ENCODE measurements around the gene SLC16A12. TPM values are rescaled to one million over a fixed set of nuclear protein-coding genes. Genes with fewer than 3 reads are reported as not detected.
A peak's percentile ranks its signal among the peaks of the same experiment; 100 is the strongest.

Gene SLC16A12
- total RNA-seq, 2 experiments from 2014 or later = not detected

DNA sequence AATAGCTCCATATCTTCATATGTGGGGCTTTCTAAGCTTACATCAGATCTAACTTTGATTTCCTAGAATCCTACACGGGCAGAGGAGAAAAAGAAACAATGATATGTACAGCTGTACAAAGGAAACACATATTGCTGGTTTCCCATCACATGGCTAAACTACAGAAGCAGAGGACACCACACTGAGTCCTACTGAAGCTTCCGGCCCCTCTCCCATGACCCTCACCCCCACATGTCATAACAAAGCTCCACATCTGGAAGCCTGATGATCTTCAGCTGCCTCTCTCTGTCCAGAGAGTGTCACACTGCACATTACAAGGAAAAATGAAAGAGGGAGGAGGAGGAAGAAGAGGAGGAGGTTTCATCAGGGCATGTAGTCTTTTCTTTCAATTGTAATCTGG is 14.0 kb downstream of the SLC16A12 start:
- no peak overlapping the region for H3K27ac Mint-ChIP-seq
- no peak overlapping the region for H3K4me3 Mint-ChIP-seq
- intact Hi-C loops (cut with micrococcal nuclease) = no loop called here
- no peaks in the 10 kb centered on the region for H3K4me1 Mint-ChIP-seq (ENCODE audit: low read depth)
- DNase-seq = no peak
- H3K36me3 Mint-ChIP-seq (ENCODE audit: low read depth) = no peaks in the 10 kb centered on the region
- CTCF ChIA-PET = interaction anchor here (0.5 to 1.1 kb wide), 2 partner anchors 67 to 152 kb away, joined by 5 read pairs; no protein-coding TSS in a partner anchor
- no peaks in the 10 kb centered on the region for H3K9me3 Mint-ChIP-seq
- peaks cover 2% of the 10 kb centered on the region for H3K27me3 Mint-ChIP-seq (ENCODE audit: low read depth)

DNA sequence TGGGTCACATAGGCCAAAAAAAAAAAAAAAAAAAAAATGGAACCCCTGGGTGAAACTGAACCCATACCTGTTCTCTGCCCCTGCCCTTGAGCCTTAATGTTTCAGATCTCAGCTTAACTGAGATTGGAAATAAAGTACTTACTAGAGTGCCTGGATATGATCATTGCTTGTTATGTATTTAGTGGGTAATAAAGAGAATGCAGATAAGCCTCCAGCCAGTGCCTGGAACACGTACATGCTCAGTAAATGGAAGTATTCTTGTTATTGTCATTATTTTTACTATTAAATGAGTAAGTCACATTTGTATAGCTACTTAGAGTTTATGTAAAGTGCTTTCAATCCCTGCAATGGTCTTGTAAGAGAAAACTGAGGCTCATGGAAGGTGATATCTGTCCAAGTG is 14.7 kb downstream of the SLC16A12 start:
- CTCF ChIA-PET = interaction anchor here (0.6 to 1.1 kb wide), 2 partner anchors 67 to 232 kb away, joined by 4 to 5 read pairs; no protein-coding TSS in a partner anchor

DNA sequence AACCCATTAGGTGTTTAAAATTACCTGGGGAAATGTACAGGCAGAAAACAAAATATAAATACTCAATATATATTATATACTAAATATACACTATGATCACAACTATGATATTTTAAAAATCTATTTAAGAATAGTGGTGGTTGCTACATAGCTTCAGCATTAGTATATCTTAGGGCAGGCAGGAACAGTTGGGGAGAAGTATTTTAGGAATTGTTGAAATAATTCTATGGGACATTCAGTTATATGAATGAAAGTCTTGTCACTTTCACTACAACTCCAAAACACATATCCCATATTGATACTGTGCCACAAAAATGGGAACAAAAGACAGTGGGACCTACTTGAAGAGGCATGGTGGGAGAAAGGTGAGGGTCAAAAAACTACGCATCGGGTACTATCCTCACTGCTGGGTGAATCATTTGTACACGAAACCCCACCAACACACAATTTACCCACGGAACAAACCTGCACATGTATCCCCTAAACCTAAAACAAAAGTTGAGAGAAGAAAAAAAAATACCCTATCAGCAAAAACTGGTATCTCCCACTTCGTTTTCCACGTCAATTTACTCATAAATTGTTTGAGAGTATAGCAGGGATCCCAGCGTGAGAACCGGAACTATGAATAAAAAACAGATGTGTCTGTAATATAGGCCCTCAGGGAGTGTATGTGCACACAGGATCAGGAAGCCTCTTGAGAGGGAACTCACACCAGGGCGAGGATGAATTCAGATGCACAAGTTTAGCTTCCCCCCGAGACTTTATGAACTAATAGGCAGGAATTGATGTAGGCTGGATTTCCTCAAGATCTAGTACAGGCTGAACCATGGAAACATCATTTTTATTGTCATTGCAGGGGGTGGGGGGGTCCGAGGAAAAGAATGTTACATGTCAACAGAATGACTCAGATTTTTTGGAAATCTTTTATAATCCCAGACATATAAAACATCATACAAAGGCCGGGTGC is 16.2 kb downstream of the SLC16A12 start:
- H3K4me1 Mint-ChIP-seq (ENCODE audit: low read depth) = no peaks in the 10 kb centered on the region
- H3K27ac Mint-ChIP-seq = no peak overlapping the region
- peaks cover under 1% of the 10 kb centered on the region for H3K27me3 Mint-ChIP-seq (ENCODE audit: low read depth)
- no peak for DNase-seq
- no peaks in the 10 kb centered on the region for H3K9me3 Mint-ChIP-seq
- CTCF ChIA-PET = no interaction called here
- no peaks in the 10 kb centered on the region for H3K36me3 Mint-ChIP-seq (ENCODE audit: low read depth)
- intact Hi-C loops (cut with micrococcal nuclease) = no loop called here
- no peak overlapping the region for H3K4me3 Mint-ChIP-seq

More for the DNA sequence above, 14.7 kb downstream of the SLC16A12 start:
- no peaks in the 10 kb centered on the region for H3K9me3 Mint-ChIP-seq
- no peak for DNase-seq
- no peaks in the 10 kb centered on the region for H3K36me3 Mint-ChIP-seq (ENCODE audit: low read depth)
- peaks cover 2% of the 10 kb centered on the region for H3K27me3 Mint-ChIP-seq (ENCODE audit: low read depth)
- H3K4me1 Mint-ChIP-seq (ENCODE audit: low read depth) = no peaks in the 10 kb centered on the region
- intact Hi-C loops (cut with micrococcal nuclease) = no loop called here
- H3K27ac Mint-ChIP-seq = no peak overlapping the region
- no peak overlapping the region for H3K4me3 Mint-ChIP-seq

DNA sequence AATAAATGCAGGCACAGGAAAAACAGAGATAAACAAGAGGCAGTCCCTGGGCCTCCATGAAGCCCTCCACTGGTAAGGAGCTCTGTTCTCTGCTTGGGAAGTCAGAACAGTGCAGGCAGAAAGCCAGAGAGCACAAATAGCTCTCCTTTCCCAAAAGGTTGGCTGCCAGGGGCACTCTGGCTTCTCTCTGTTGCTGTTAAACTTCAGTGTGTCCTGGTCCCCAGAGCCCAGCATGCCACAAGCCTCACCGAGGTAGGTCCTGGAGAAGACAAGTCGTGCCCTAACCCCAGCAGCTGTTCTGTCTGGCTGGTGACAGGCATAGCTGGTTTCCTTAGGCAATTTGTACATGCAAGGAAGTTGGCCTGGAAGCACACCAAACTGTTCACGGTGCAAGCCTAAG is 17.3 kb downstream of the SLC16A12 start:
- no peak for DNase-seq
- intact Hi-C loops (cut with micrococcal nuclease) = no loop called here

GRCh38 chr10:89516149-89516832 is 19.1 kb downstream of the SLC16A12 start:
- Mint-ChIP-seq H3K27me3 (ENCODE audit: low read depth) (no peaks in the 10 kb centered on the region), H3K4me3 (no peak overlapping the region), H3K36me3 (ENCODE audit: low read depth) (no peaks in the 10 kb centered on the region), H3K27ac (no peak overlapping the region), H3K9me3 (no peaks in the 10 kb centered on the region), H3K4me1 (ENCODE audit: low read depth) (no peaks in the 10 kb centered on the region)
- DNase-seq = no peak
- intact Hi-C loops (cut with micrococcal nuclease) = no loop called here
- CTCF ChIA-PET = no interaction called here

More for the DNA sequence above, 17.3 kb downstream of the SLC16A12 start:
- Mint-ChIP-seq H3K9me3 (no peaks in the 10 kb centered on the region), H3K27ac (no peak overlapping the region), H3K27me3 (ENCODE audit: low read depth) (no peaks in the 10 kb centered on the region), H3K36me3 (ENCODE audit: low read depth) (no peaks in the 10 kb centered on the region), H3K4me3 (no peak overlapping the region), H3K4me1 (ENCODE audit: low read depth) (no peaks in the 10 kb centered on the region)
- CTCF ChIA-PET = no interaction called here

GRCh38 chr10:89515031-89515841 is 20.2 kb downstream of the SLC16A12 start:
- intact Hi-C loops (cut with micrococcal nuclease) = no loop called here
- Mint-ChIP-seq H3K4me3 (no peak overlapping the region), H3K36me3 (ENCODE audit: low read depth) (no peaks in the 10 kb centered on the region), H3K27me3 (ENCODE audit: low read depth) (no peaks in the 10 kb centered on the region), H3K27ac (no peak overlapping the region), H3K4me1 (ENCODE audit: low read depth) (no peaks in the 10 kb centered on the region), H3K9me3 (no peaks in the 10 kb centered on the region)
- DNase-seq = no peak
- CTCF ChIA-PET = no interaction called here

DNA sequence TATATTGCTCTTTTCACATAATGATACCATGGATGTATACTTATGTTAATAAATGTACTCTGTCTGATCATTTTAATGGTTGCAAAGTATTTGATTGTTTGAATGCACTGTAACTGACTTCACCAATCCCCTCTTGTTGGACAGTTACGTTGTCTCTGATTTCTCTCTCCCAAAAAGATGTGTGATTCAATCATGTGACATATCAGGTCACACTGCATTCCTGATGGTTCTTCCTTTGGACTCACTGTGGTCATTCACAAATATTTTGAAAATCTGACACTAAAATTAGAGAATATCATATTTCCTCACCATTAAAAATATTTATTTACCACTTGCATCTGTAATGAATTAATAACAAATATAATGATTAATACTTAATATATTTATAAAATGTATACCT is 22.2 kb downstream of the SLC16A12 start:
- Mint-ChIP-seq H3K4me1 (ENCODE audit: low read depth) (no peaks in the 10 kb centered on the region), H3K27ac (no peak overlapping the region), H3K27me3 (ENCODE audit: low read depth) (no peaks in the 10 kb centered on the region), H3K9me3 (peaks cover 3% of the 10 kb centered on the region), H3K4me3 (no peak overlapping the region), H3K36me3 (ENCODE audit: low read depth) (no peaks in the 10 kb centered on the region)
- intact Hi-C loops (cut with micrococcal nuclease) = no loop called here
- no peak for DNase-seq
- CTCF ChIA-PET = no interaction called here

- no peak overlapping the region for H3K4me3 Mint-ChIP-seq
- H3K36me3 Mint-ChIP-seq (ENCODE audit: low read depth) = no peaks in the 10 kb centered on the region
- intact Hi-C loops (cut with micrococcal nuclease) = no loop called here
- no peak overlapping the region for H3K27ac Mint-ChIP-seq
- DNase-seq = no peak
- H3K9me3 Mint-ChIP-seq = peaks cover 3% of the 10 kb centered on the region
- CTCF ChIA-PET = no interaction called here
- H3K4me1 Mint-ChIP-seq (ENCODE audit: low read depth) = peaks cover 10% of the 10 kb centered on the region
- no peaks in the 10 kb centered on the region for H3K27me3 Mint-ChIP-seq (ENCODE audit: low read depth)
These were observed 29.6 kb downstream of the SLC16A12 start for GRCh38 chr10:89505640-89506275.

GRCh38 chr10:89504691-89505090 is 30.7 kb downstream of the SLC16A12 start:
- DNase-seq = no peak
- intact Hi-C loops (cut with micrococcal nuclease) = no loop called here
- no peak overlapping the region for H3K27ac Mint-ChIP-seq
- peaks cover 10% of the 10 kb centered on the region for H3K4me1 Mint-ChIP-seq (ENCODE audit: low read depth)
- H3K27me3 Mint-ChIP-seq (ENCODE audit: low read depth) = no peaks in the 10 kb centered on the region
- no peak overlapping the region for H3K4me3 Mint-ChIP-seq
- H3K9me3 Mint-ChIP-seq = peaks cover under 1% of the 10 kb centered on the region
- H3K36me3 Mint-ChIP-seq (ENCODE audit: low read depth) = no peaks in the 10 kb centered on the region
- CTCF ChIA-PET = no interaction called here

DNA sequence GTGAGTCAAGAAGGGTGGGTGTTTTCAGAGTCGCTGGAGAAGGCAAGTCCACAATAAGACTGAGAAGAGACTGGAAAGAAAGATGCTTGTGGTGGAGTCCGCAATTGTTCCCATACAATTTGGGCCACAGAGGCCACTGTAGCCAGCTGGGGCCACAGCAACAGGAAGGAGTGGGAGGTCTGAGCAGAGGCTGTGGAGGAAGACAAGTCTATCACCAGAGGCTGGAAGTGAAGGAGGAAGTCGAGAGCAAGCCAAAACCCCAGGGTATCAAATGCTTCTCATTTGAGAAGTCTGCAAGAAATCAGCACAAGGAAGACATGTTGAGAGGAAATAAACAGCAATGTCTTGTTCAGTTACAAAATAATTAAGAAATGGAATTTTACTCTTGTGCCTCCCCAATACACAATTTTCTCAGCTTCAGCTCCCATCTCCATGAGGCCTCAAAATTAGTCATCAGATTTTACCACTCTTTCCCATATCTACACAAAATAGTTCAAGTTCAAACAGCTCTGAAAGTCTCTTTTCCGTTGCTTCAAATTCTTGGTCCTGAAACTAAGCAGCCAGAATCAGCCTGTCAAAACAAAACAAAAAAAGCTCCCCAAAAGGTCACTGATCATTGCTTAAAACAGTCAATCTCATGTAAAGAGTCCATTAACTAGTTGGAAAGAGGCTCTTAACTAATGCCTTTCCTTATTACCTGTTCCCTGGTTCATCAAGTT is 31.6 kb downstream of the SLC16A12 start:
- CTCF ChIA-PET = interaction anchor here (0.7 kb wide), 1 partner anchor 465 kb away, joined by 3 read pairs; no protein-coding TSS in a partner anchor
- intact Hi-C loops (cut with micrococcal nuclease) = no loop called here

GRCh38 chr10:89503151-89503550 is 32.2 kb downstream of the SLC16A12 start:
- no peak overlapping the region for H3K4me3 Mint-ChIP-seq
- no peaks in the 10 kb centered on the region for H3K27me3 Mint-ChIP-seq (ENCODE audit: low read depth)
- intact Hi-C loops (cut with micrococcal nuclease) = no loop called here
- H3K4me1 Mint-ChIP-seq (ENCODE audit: low read depth) = peaks cover 10% of the 10 kb centered on the region
- H3K27ac Mint-ChIP-seq = no peak overlapping the region
- DNase-seq = no peak
- H3K9me3 Mint-ChIP-seq = no peaks in the 10 kb centered on the region
- CTCF ChIA-PET = no interaction called here
- H3K36me3 Mint-ChIP-seq (ENCODE audit: low read depth) = no peaks in the 10 kb centered on the region

More for the DNA sequence above, 31.6 kb downstream of the SLC16A12 start:
- H3K4me3 Mint-ChIP-seq = no peak overlapping the region
- DNase-seq = peak; percentile 7
- no peak overlapping the region for H3K27ac Mint-ChIP-seq
- H3K9me3 Mint-ChIP-seq = no peaks in the 10 kb centered on the region
- peaks cover 10% of the 10 kb centered on the region for H3K4me1 Mint-ChIP-seq (ENCODE audit: low read depth)
- H3K36me3 Mint-ChIP-seq (ENCODE audit: low read depth) = no peaks in the 10 kb centered on the region
- no peaks in the 10 kb centered on the region for H3K27me3 Mint-ChIP-seq (ENCODE audit: low read depth)

Data from activated naive CD4-positive, alpha-beta T cell treated with anti-CD3 and anti-CD28 coated beads for 36 hours (primary cell).